Esophagus (tissue), 2 donors: Measurements from ENCODE around the gene HTR7. TPM values are rescaled to one million over a fixed set of nuclear protein-coding genes. Genes with fewer than 3 reads are reported as not detected.
"Not testable (repeated sequence)": the region's sequence is repeated elsewhere in the genome, so short reads cannot be mapped to it uniquely, and the experiment has no call there.

Experiments
- H3K27ac ChIP-seq, 2 donors: one replicate each; pipeline ENCODE4 v1.5.1; 2013; ENCODE audit warnings: low read depth in 2 of 2, mild to moderate bottlenecking in 2 of 2, inconsistent platforms in 1 of 2, low read length in 1 of 2, moderate library complexity in 1 of 2
- H3K27me3 ChIP-seq, 2 donors: one replicate each; pipeline ENCODE4 v1.6.1; 2013; ENCODE audit warnings: low read length in 2 of 2, control low read depth in 1 of 2, mild to moderate bottlenecking in 1 of 2; ENCODE audit not compliant: insufficient read depth in 2 of 2, control insufficient read depth in 1 of 2
- H3K36me3 ChIP-seq, 2 donors: one replicate each; pipeline ENCODE4 v1.6.1; 2013; ENCODE audit warnings: low read length in 1 of 2; ENCODE audit not compliant: control insufficient read depth in 2 of 2, insufficient read depth in 2 of 2
- H3K4me1 ChIP-seq, 2 donors: one replicate each; pipeline ENCODE4 v1.6.1; 2013; ENCODE audit warnings: low read length in 1 of 2; ENCODE audit not compliant: control insufficient read depth in 2 of 2, insufficient read depth in 2 of 2
- H3K4me3 ChIP-seq, 2 donors: one replicate each; pipeline ENCODE4 v1.5.1; 2013; ENCODE audit warnings: low read length in 2 of 2, mild to moderate bottlenecking in 2 of 2, low read depth in 1 of 2, moderate library complexity in 1 of 2
- H3K9me3 ChIP-seq, 2 donors: one replicate each; pipeline ENCODE4 v1.6.1; 2013; ENCODE audit warnings: mild to moderate bottlenecking in 2 of 2, low read depth in 1 of 2, low read length in 1 of 2, moderate library complexity in 1 of 2; ENCODE audit not compliant: control insufficient read depth in 2 of 2, insufficient read depth in 1 of 2
- WGBS, 2 donors: extraction: QIAGEN DNeasy Blood & Tissue Kit; methylation state at CpG; one replicate each; pipeline ENCODE4 v1.1.7; 2013; 5-methylcytosine and 5-hydroxymethylcytosine counted together
- polyA plus RNA-seq, 2 donors: library from polyadenylated mRNA; stranded (reverse); fragments of 200-250 nt; gene quantifications; one replicate each; pipeline ENCODE4 v1.2.3, GENCODE V29; 2013
- donor health status: healthy with polysubstance abuse.
- donor health status: Bipolar disorder and iron deficiency.

HTR7 gene
- polyA plus RNA-seq, 2 donors, result 0.10 to 0.21 TPM

- Histone ChIP-seq H3K36me3 (peaks cover 5 to 6% of the 10 kb centered on the region in 2 donors), H3K4me3 (no peak overlapping the region), H3K4me1 (no peaks in the 10 kb centered on the region), H3K9me3 (no peaks in the 10 kb centered on the region), H3K27ac (no peak overlapping the region), H3K27me3 (no peaks in the 10 kb centered on the region)
- WGBS, 2 donors, result 79 to 85% methylated on average over 3 of the region's 3 CpGs
These were observed 26.6 kb upstream of the HTR7 start for GRCh38 chr10:90884431-90884830.

- peaks cover 3 to 14% of the 10 kb centered on the region in 2 donors for H3K36me3 ChIP-seq
- H3K9me3 ChIP-seq, H3K27me3 ChIP-seq, H3K27ac ChIP-seq, H3K4me1 ChIP-seq, H3K4me3 ChIP-seq: not testable (repeated sequence)
- WGBS, 2 donors, result 69 to 76% methylated on average over 8 of the region's 8 CpGs
These were observed 22.4 kb upstream of the HTR7 start for GRCh38 chr10:90880059-90880719.

GRCh38 chr10:90879062-90879461 is 21.2 kb upstream of the HTR7 start:
- no peaks in the 10 kb centered on the region for H3K9me3 ChIP-seq
- H3K4me1 ChIP-seq, result no peaks in the 10 kb centered on the region
- no peak overlapping the region for H3K27ac ChIP-seq
- H3K4me3 ChIP-seq, result no peak overlapping the region
- H3K27me3 ChIP-seq, result no peaks in the 10 kb centered on the region
- WGBS, 2 donors, result 84 to 89% methylated on average over 2 of the region's 2 CpGs
- peaks cover 3 to 11% of the 10 kb centered on the region in 2 donors for H3K36me3 ChIP-seq

GRCh38 chr10:90872648-90873020 is 14.8 kb upstream of the HTR7 start:
- H3K4me3 ChIP-seq, result peak overlapping the region; percentile 83 to 95
- WGBS, 2 donors, result 22 to 26% methylated on average over 8 of the region's 8 CpGs
- no peaks in the 10 kb centered on the region for H3K9me3 ChIP-seq
- H3K27ac ChIP-seq, result no peak overlapping the region
- peaks cover 0 to 2% of the 10 kb centered on the region in 2 donors for H3K4me1 ChIP-seq
- H3K36me3 ChIP-seq, result peaks cover 3 to 11% of the 10 kb centered on the region in 2 donors
- no peaks in the 10 kb centered on the region for H3K27me3 ChIP-seq

- peaks cover 0 to 2% of the 10 kb centered on the region in 2 donors for H3K4me1 ChIP-seq
- H3K36me3 ChIP-seq, result peaks cover 3 to 7% of the 10 kb centered on the region in 2 donors
- H3K4me3 ChIP-seq, result peak within 1 kb of the TSS; percentile 83 to 95
- H3K27me3 ChIP-seq, result no peaks in the 10 kb centered on the region
- H3K9me3 ChIP-seq, result no peaks in the 10 kb centered on the region
- 0% methylated on average over 43 of the region's 43 CpGs for WGBS, 2 donors
- H3K27ac ChIP-seq, result peak within 1 kb of the TSS; percentile 3 to 86
These were observed 14.2 kb upstream of the HTR7 start, which contains the start of gene RPP30 for GRCh38 chr10:90871766-90872647. TSS of gene RPP30 (plus strand) at chr10:90871974. CDS start at chr10:90871987, 13 bp downstream.

GRCh38 chr10:90871279-90871765 is 13.5 kb upstream of the HTR7 start:
- no peaks in the 10 kb centered on the region for H3K27me3 ChIP-seq
- peak overlapping the region in 1 of 2 donors; percentile 3 for H3K27ac ChIP-seq
- 2 to 3% methylated on average over 14 of the region's 14 CpGs for WGBS, 2 donors
- H3K36me3 ChIP-seq, result peaks cover 3 to 4% of the 10 kb centered on the region in 2 donors
- no peaks in the 10 kb centered on the region for H3K9me3 ChIP-seq
- H3K4me1 ChIP-seq, result peaks cover 0 to 2% of the 10 kb centered on the region in 2 donors
- peak overlapping the region; percentile 83 to 95 for H3K4me3 ChIP-seq

- H3K36me3 ChIP-seq, result no peaks in the 10 kb centered on the region
- no peak overlapping the region for H3K27ac ChIP-seq
- no peak overlapping the region for H3K4me3 ChIP-seq
- H3K27me3 ChIP-seq, result no peaks in the 10 kb centered on the region
- H3K9me3 ChIP-seq, result no peaks in the 10 kb centered on the region
- WGBS, 2 donors, result 82 to 83% methylated on average over 4 of the region's 4 CpGs
- H3K4me1 ChIP-seq, result no peaks in the 10 kb centered on the region
These were observed 8.3 kb upstream of the HTR7 start for GRCh38 chr10:90866050-90866598.

- Histone ChIP-seq H3K9me3 (no peaks in the 10 kb centered on the region), H3K36me3 (no peaks in the 10 kb centered on the region), H3K27me3 (no peaks in the 10 kb centered on the region), H3K27ac (no peak overlapping the region), H3K4me1 (no peaks in the 10 kb centered on the region), H3K4me3 (no peak overlapping the region)
- 38 to 39% methylated on average over 3 of the region's 3 CpGs for WGBS, 2 donors
These were observed 7.6 kb upstream of the HTR7 start for GRCh38 chr10:90865401-90865800.

GRCh38 chr10:90862908-90863514 is 5.2 kb upstream of the HTR7 start:
- Histone ChIP-seq H3K27ac (no peak overlapping the region), H3K27me3 (no peaks in the 10 kb centered on the region), H3K4me3 (no peak overlapping the region), H3K4me1 (no peaks in the 10 kb centered on the region), H3K36me3 (no peaks in the 10 kb centered on the region), H3K9me3 (no peaks in the 10 kb centered on the region)
- WGBS, 2 donors, result 29 to 33% methylated on average over 2 of the region's 2 CpGs
